A549 treated with CORT108297 at 1 μM for 4 hours (cell line): ENCODE data around the gene SLC13A3. TPM values are rescaled to one million over a fixed set of nuclear protein-coding genes. Genes with fewer than 3 reads are reported as not detected.

Experiments
- total RNA-seq: library from RNA; stranded (reverse); fragments of 200-300 nt; extraction: Qiagen RNA extraction; gene quantifications from 5 replicates; pipeline ENCODE4 v1.2.3, GENCODE V29; 2022

SLC13A3 gene
- 0.07 TPM in 1 of 5 replicates, not detected in the others for total RNA-seq

GRCh38 chr20:46651091-46651962 lies at the start of gene SLC13A3:
TSS of gene SLC13A3 (minus strand) at chr20:46651459. CDS start at chr20:46651421, 38 bp downstream.

GRCh38 chr20:46689082-46689753 lies 38.0 kb upstream of the SLC13A3 start, which contains the start of gene TP53RK:
TSS of gene TP53RK (minus strand) at chr20:46689444. CDS start at chr20:46689414, 30 bp downstream.

GRCh38 chr20:46550461-46550860 lies 100.8 kb downstream of the SLC13A3 start, which contains the start of gene OCSTAMP:
TSS of gene OCSTAMP (minus strand) at chr20:46550654. CDS start at chr20:46550560, 94 bp downstream.

GRCh38 chr20:46512943-46513844 lies 138.1 kb downstream of the SLC13A3 start, which contains the start of gene ZNF334:
TSS of gene ZNF334 (minus strand) at chr20:46513559. CDS start at chr20:46512102, 1,457 bp downstream.

Other genes with a start within 250 kb of the SLC13A3 start
- gene ELMO2, start 244.8 kb downstream of the SLC13A3 start, total RNA-seq, result 18.7 to 21.5 TPM (median 20.5 TPM) in 5 replicates
- not detected in 5 replicates for gene ZNF334, start 137.9 kb downstream of the SLC13A3 start, total RNA-seq
- not detected in 5 replicates for gene OCSTAMP, start 100.8 kb downstream of the SLC13A3 start, total RNA-seq
- 12.5 to 13.3 TPM (median 12.7 TPM) in 5 replicates for gene TP53RK, start 38.0 kb upstream of the SLC13A3 start, total RNA-seq
- gene SLC2A10, start 58.2 kb upstream of the SLC13A3 start, total RNA-seq, result not detected in 5 replicates
- gene EYA2, start 243.4 kb upstream of the SLC13A3 start, total RNA-seq, result 2.0 to 3.3 TPM (median 2.9 TPM) in 5 replicates